ENCODE results near the gene TICAM2.

DNA sequence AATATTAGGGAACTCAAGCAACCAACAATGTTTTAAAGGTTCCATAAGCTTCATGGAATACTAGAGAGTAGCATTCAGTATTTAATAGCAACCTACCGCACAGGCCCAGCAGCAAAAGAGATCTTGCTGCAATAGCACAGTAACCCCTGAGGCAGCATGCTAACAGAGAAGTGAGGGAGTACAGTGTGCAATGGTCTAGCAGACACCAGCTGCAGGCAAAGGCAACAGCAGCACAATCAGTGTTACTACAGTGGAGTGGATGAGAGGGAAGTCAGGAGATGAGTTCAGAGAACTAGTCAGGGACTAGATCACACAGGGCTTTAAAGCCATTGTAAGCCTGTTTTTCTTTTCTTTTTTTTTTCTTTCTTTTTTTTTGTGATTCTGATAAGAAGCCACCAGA is 2.8 kb downstream of the TICAM2 start:
- TF ChIP-seq, protein P1, sequence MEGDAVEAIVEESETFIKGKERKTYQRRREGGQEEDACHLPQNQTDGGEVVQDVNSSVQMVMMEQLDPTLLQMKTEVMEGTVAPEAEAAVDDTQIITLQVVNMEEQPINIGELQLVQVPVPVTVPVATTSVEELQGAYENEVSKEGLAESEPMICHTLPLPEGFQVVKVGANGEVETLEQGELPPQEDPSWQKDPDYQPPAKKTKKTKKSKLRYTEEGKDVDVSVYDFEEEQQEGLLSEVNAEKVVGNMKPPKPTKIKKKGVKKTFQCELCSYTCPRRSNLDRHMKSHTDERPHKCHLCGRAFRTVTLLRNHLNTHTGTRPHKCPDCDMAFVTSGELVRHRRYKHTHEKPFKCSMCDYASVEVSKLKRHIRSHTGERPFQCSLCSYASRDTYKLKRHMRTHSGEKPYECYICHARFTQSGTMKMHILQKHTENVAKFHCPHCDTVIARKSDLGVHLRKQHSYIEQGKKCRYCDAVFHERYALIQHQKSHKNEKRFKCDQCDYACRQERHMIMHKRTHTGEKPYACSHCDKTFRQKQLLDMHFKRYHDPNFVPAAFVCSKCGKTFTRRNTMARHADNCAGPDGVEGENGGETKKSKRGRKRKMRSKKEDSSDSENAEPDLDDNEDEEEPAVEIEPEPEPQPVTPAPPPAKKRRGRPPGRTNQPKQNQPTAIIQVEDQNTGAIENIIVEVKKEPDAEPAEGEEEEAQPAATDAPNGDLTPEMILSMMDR (IDR thresholded peaks at IDR 0.05 in 4 of 5, conservative IDR thresholded peaks at IDR 0.05 in 1 of 5) = no peak
- TF ChIP-seq POLR2A (IDR thresholded peaks at IDR 0.05) = no peak

Measured in gastrocnemius medialis (tissue), 4 donors.